ENCODE data around the gene CTNNA3.

DNA sequence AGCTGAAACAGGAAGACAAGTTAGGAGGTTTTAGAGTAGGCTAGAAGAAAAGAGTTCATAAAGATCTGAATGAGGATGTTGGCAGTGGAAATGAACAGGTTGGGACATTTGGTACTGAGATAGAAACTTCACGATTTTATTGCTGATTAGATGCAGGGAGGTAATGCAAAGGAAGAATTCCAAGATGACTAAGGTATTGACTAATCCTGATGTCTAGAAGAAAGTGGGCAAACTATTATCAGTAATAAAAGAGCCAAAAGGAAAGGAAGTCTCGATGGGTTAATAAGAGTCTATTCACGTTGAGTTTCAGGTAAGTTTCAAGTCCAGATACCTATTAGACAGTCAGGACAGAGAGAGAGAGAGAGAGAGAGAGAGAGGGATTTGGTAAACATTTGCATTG lies 1401.5 kb downstream of the CTNNA3 start:
- TF ChIP-seq, protein P1, sequence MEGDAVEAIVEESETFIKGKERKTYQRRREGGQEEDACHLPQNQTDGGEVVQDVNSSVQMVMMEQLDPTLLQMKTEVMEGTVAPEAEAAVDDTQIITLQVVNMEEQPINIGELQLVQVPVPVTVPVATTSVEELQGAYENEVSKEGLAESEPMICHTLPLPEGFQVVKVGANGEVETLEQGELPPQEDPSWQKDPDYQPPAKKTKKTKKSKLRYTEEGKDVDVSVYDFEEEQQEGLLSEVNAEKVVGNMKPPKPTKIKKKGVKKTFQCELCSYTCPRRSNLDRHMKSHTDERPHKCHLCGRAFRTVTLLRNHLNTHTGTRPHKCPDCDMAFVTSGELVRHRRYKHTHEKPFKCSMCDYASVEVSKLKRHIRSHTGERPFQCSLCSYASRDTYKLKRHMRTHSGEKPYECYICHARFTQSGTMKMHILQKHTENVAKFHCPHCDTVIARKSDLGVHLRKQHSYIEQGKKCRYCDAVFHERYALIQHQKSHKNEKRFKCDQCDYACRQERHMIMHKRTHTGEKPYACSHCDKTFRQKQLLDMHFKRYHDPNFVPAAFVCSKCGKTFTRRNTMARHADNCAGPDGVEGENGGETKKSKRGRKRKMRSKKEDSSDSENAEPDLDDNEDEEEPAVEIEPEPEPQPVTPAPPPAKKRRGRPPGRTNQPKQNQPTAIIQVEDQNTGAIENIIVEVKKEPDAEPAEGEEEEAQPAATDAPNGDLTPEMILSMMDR (IDR thresholded peaks at IDR 0.05) = no peak
- TF ChIP-seq POLR2AphosphoS5 (IDR thresholded peaks at IDR 0.05; ENCODE audit: low read depth, low read length) = no peak
